Measurements from ENCODE around the gene ANKRD29.

Gene ANKRD29

GRCh38 chr18:23694637-23695430 lies 32.1 kb upstream of the ANKRD29 start:
- H3K9me3 ChIP-seq (ENCODE audit: insufficient read depth, low read depth, low read length), result no peaks in the 10 kb centered on the region
- H3K4me1 ChIP-seq (ENCODE audit: control insufficient read depth in 1 of 2, insufficient read depth in 2 of 2, low read length in 2 of 2), result peaks cover 2 to 5% of the 10 kb centered on the region in 2 experiments
- no CpG with 5 or more reads among the region's 4 CpGs for WGBS (ENCODE audit: extremely low coverage, insufficient coverage, insufficient read length)
- H3K14ac ChIP-seq (ENCODE audit: low read length), result no peak overlapping the region
- peaks cover 8% of the 10 kb centered on the region for H3K27me3 ChIP-seq (ENCODE audit: insufficient read depth, low read length)
- no peak overlapping the region for H2AK5ac ChIP-seq (ENCODE audit: low read length)
- H3K27ac ChIP-seq (ENCODE audit: low read depth, low read length), result no peak overlapping the region
- no peak overlapping the region for H2BK5ac ChIP-seq (ENCODE audit: low read depth, low read length, poor library complexity)
- peak in 1 of 2 donors; percentile 12 for DNase-seq
- H3K23ac ChIP-seq (ENCODE audit: low read length), result no peak overlapping the region
- H3K4ac ChIP-seq (ENCODE audit: low read depth, low read length), result no peak overlapping the region
- H3K18ac ChIP-seq (ENCODE audit: low read length), result no peak overlapping the region
- H4K8ac ChIP-seq (ENCODE audit: low read depth, low read length), result no peak overlapping the region
- H3K79me1 ChIP-seq (ENCODE audit: low read length), result no peaks in the 10 kb centered on the region
- H3K4me3 ChIP-seq (ENCODE audit: low read depth, low read length), result no peak overlapping the region
- no peak overlapping the region for H4K12ac ChIP-seq (ENCODE audit: low read depth, low read length)
- H2BK120ac ChIP-seq (ENCODE audit: insufficient read depth, low read length, poor library complexity), result no peak overlapping the region
- no peak overlapping the region for H2BK12ac ChIP-seq (ENCODE audit: low read length)
- no peak overlapping the region for H3K4me2 ChIP-seq (ENCODE audit: low read length)
- no peaks in the 10 kb centered on the region for H3K79me2 ChIP-seq (ENCODE audit: control insufficient read depth, insufficient read depth, low read length, poor library complexity)
- H2AFZ ChIP-seq (ENCODE audit: insufficient read depth, low read length, poor library complexity), result no peak overlapping the region
- no peak overlapping the region for H4K91ac ChIP-seq (ENCODE audit: low read depth, low read length)
- H3K36me3 ChIP-seq (ENCODE audit: control insufficient read depth in 1 of 2, insufficient read depth in 2 of 2, low read length in 2 of 2), result no peaks in the 10 kb centered on the region
- no peak overlapping the region for H3K9ac ChIP-seq (ENCODE audit: low read length)

GRCh38 chr18:23693846-23694245 lies 31.1 kb upstream of the ANKRD29 start:
- Histone ChIP-seq H4K91ac (ENCODE audit: low read depth, low read length) (no peak overlapping the region), H3K18ac (ENCODE audit: low read length) (no peak overlapping the region), H3K4me2 (ENCODE audit: low read length) (no peak overlapping the region), H3K23ac (ENCODE audit: low read length) (no peak overlapping the region), H3K36me3 (ENCODE audit: control insufficient read depth in 1 of 2, insufficient read depth in 2 of 2, low read length in 2 of 2) (no peaks in the 10 kb centered on the region), H3K9me3 (ENCODE audit: insufficient read depth, low read depth, low read length) (no peaks in the 10 kb centered on the region), H3K27me3 (ENCODE audit: insufficient read depth, low read length) (peaks cover 18% of the 10 kb centered on the region), H3K79me2 (ENCODE audit: control insufficient read depth, insufficient read depth, low read length, poor library complexity) (no peaks in the 10 kb centered on the region), H2AK5ac (ENCODE audit: low read length) (no peak overlapping the region), H2BK12ac (ENCODE audit: low read length) (no peak overlapping the region), H2AFZ (ENCODE audit: insufficient read depth, low read length, poor library complexity) (no peak overlapping the region), H4K12ac (ENCODE audit: low read depth, low read length) (no peak overlapping the region), H3K79me1 (ENCODE audit: low read length) (no peaks in the 10 kb centered on the region), H3K9ac (ENCODE audit: low read length) (no peak overlapping the region), H2BK5ac (ENCODE audit: low read depth, low read length, poor library complexity) (no peak overlapping the region), H3K4me1 (ENCODE audit: control insufficient read depth in 1 of 2, insufficient read depth in 2 of 2, low read length in 2 of 2) (peaks cover 5 to 12% of the 10 kb centered on the region in 2 experiments), H3K14ac (ENCODE audit: low read length) (no peak overlapping the region), H2BK120ac (ENCODE audit: insufficient read depth, low read length, poor library complexity) (no peak overlapping the region), H4K8ac (ENCODE audit: low read depth, low read length) (no peak overlapping the region), H3K27ac (ENCODE audit: low read depth, low read length) (no peak overlapping the region), H3K4ac (ENCODE audit: low read depth, low read length) (no peak overlapping the region), H3K4me3 (ENCODE audit: low read depth, low read length) (no peak overlapping the region)
- DNase-seq, result peak in 1 of 2 donors; percentile 41
- no CpG with 5 or more reads among the region's 2 CpGs for WGBS (ENCODE audit: extremely low coverage, insufficient coverage, insufficient read length)

GRCh38 chr18:23690505-23691068 lies 27.9 kb upstream of the ANKRD29 start:
- Histone ChIP-seq H3K4me2 (ENCODE audit: low read length) (no peak overlapping the region), H2AK5ac (ENCODE audit: low read length) (no peak overlapping the region), H2AFZ (ENCODE audit: insufficient read depth, low read length, poor library complexity) (no peak overlapping the region), H3K27ac (ENCODE audit: low read depth, low read length) (no peak overlapping the region), H2BK5ac (ENCODE audit: low read depth, low read length, poor library complexity) (no peak overlapping the region), H3K4me1 (ENCODE audit: control insufficient read depth in 1 of 2, insufficient read depth in 2 of 2, low read length in 2 of 2) (peaks cover 5 to 12% of the 10 kb centered on the region in 2 experiments), H4K8ac (ENCODE audit: low read depth, low read length) (no peak overlapping the region), H3K36me3 (ENCODE audit: control insufficient read depth in 1 of 2, insufficient read depth in 2 of 2, low read length in 2 of 2) (no peaks in the 10 kb centered on the region), H3K23ac (ENCODE audit: low read length) (no peak overlapping the region), H4K12ac (ENCODE audit: low read depth, low read length) (no peak overlapping the region), H3K4me3 (ENCODE audit: low read depth, low read length) (no peak overlapping the region), H3K79me2 (ENCODE audit: control insufficient read depth, insufficient read depth, low read length, poor library complexity) (no peaks in the 10 kb centered on the region), H2BK120ac (ENCODE audit: insufficient read depth, low read length, poor library complexity) (no peak overlapping the region), H3K14ac (ENCODE audit: low read length) (no peak overlapping the region), H3K4ac (ENCODE audit: low read depth, low read length) (no peak overlapping the region), H2BK12ac (ENCODE audit: low read length) (no peak overlapping the region), H3K79me1 (ENCODE audit: low read length) (no peaks in the 10 kb centered on the region), H3K27me3 (ENCODE audit: insufficient read depth, low read length) (peaks cover 21% of the 10 kb centered on the region), H3K9me3 (ENCODE audit: insufficient read depth, low read depth, low read length) (no peaks in the 10 kb centered on the region), H3K9ac (ENCODE audit: low read length) (no peak overlapping the region), H4K91ac (ENCODE audit: low read depth, low read length) (no peak overlapping the region), H3K18ac (ENCODE audit: low read length) (no peak overlapping the region)
- no CpG with 5 or more reads among the region's 21 CpGs for WGBS (ENCODE audit: extremely low coverage, insufficient coverage, insufficient read length)
- DNase-seq, result no peak

- H3K4ac ChIP-seq (ENCODE audit: low read depth, low read length), result no peak overlapping the region
- no peak overlapping the region for H2AK5ac ChIP-seq (ENCODE audit: low read length)
- peak overlapping the region; percentile 94 for H3K4me2 ChIP-seq (ENCODE audit: low read length)
- H3K27me3 ChIP-seq (ENCODE audit: insufficient read depth, low read length), result peaks cover 21% of the 10 kb centered on the region
- no peak overlapping the region for H3K27ac ChIP-seq (ENCODE audit: low read depth, low read length)
- H3K9me3 ChIP-seq (ENCODE audit: insufficient read depth, low read depth, low read length), result no peaks in the 10 kb centered on the region
- no peak overlapping the region for H3K14ac ChIP-seq (ENCODE audit: low read length)
- no peak overlapping the region for H3K23ac ChIP-seq (ENCODE audit: low read length)
- no peaks in the 10 kb centered on the region for H3K79me1 ChIP-seq (ENCODE audit: low read length)
- no peak overlapping the region for H3K9ac ChIP-seq (ENCODE audit: low read length)
- peaks cover 5 to 12% of the 10 kb centered on the region in 2 experiments for H3K4me1 ChIP-seq (ENCODE audit: control insufficient read depth in 1 of 2, insufficient read depth in 2 of 2, low read length in 2 of 2)
- no peaks in the 10 kb centered on the region for H3K79me2 ChIP-seq (ENCODE audit: control insufficient read depth, insufficient read depth, low read length, poor library complexity)
- WGBS (ENCODE audit: extremely low coverage, insufficient coverage, insufficient read length), result no CpG with 5 or more reads among the region's 85 CpGs
- no peaks in the 10 kb centered on the region for H3K36me3 ChIP-seq (ENCODE audit: control insufficient read depth in 1 of 2, insufficient read depth in 2 of 2, low read length in 2 of 2)
- H3K4me3 ChIP-seq (ENCODE audit: low read depth, low read length), result peak overlapping the region; percentile 69
- no peak overlapping the region for H2BK120ac ChIP-seq (ENCODE audit: insufficient read depth, low read length, poor library complexity)
- no peak overlapping the region for H4K8ac ChIP-seq (ENCODE audit: low read depth, low read length)
- H4K91ac ChIP-seq (ENCODE audit: low read depth, low read length), result no peak overlapping the region
- H2BK5ac ChIP-seq (ENCODE audit: low read depth, low read length, poor library complexity), result no peak overlapping the region
- no peak overlapping the region for H3K18ac ChIP-seq (ENCODE audit: low read length)
- no peak overlapping the region for H4K12ac ChIP-seq (ENCODE audit: low read depth, low read length)
- H2BK12ac ChIP-seq (ENCODE audit: low read length), result no peak overlapping the region
- H2AFZ ChIP-seq (ENCODE audit: insufficient read depth, low read length, poor library complexity), result peak overlapping the region; percentile 56
- peak in 1 of 2 donors; percentile 31 for DNase-seq
Measured at GRCh38 chr18:23689616-23690504, 27.1 kb upstream of the ANKRD29 start.
